ENCODE measurements around the gene C1orf105. TPM values are rescaled to one million over a fixed set of nuclear protein-coding genes. Genes with fewer than 3 reads are reported as not detected.

Gene C1orf105
- total RNA-seq, 2 donors from 2014 or later = not detected

GRCh38 chr1:172480431-172480830, 59.9 kb downstream of the C1orf105 start:
- DNase-seq (ENCODE audit: low spot score) (no peak), ATAC-seq (ENCODE audit: insufficient number of reproducible peaks, low FRiP score, low read depth) (no peak)
- TF ChIP-seq CTCF (IDR thresholded peaks at IDR 0.05) = no peak
- Histone ChIP-seq H3K27me3 (replicated peaks; ENCODE audit: insufficient read depth) (no peaks in the 10 kb centered on the region), H3K36me3 (no peaks in the 10 kb centered on the region), H3K27ac (no peak overlapping the region), H3K9me3 (no peaks in the 10 kb centered on the region), H3K4me3 (no peak overlapping the region), H3K4me1 (ENCODE audit: control insufficient read depth in 1 of 2, low read depth in 2 of 2) (no peaks in the 10 kb centered on the region)

- TF ChIP-seq CTCF (IDR thresholded peaks at IDR 0.05) = no peak
- ATAC-seq (ENCODE audit: insufficient number of reproducible peaks, low FRiP score, low read depth) (no peak), DNase-seq (ENCODE audit: low spot score) (no peak)
- no peak overlapping the region for H3K4me3 ChIP-seq
- H3K36me3 ChIP-seq = no peaks in the 10 kb centered on the region
- H3K9me3 ChIP-seq = no peaks in the 10 kb centered on the region
- H3K27ac ChIP-seq = no peak overlapping the region
- H3K4me1 ChIP-seq (ENCODE audit: control insufficient read depth in 1 of 2, low read depth in 2 of 2) = no peaks in the 10 kb centered on the region
- H3K27me3 ChIP-seq (replicated peaks; ENCODE audit: insufficient read depth) = no peaks in the 10 kb centered on the region
Observed at GRCh38 chr1:172482044-172482443, 61.6 kb downstream of the C1orf105 start.

GRCh38 chr1:172483448-172483847, 63.0 kb downstream of the C1orf105 start:
- no peaks in the 10 kb centered on the region for H3K4me1 ChIP-seq (ENCODE audit: control insufficient read depth in 1 of 2, low read depth in 2 of 2)
- no peak overlapping the region for H3K4me3 ChIP-seq
- no peak overlapping the region for H3K27ac ChIP-seq
- no peaks in the 10 kb centered on the region for H3K27me3 ChIP-seq (replicated peaks; ENCODE audit: insufficient read depth)
- DNase-seq (ENCODE audit: low spot score) = no peak
- no peaks in the 10 kb centered on the region for H3K36me3 ChIP-seq
- no peak for TF ChIP-seq CTCF (IDR thresholded peaks at IDR 0.05)
- ATAC-seq (ENCODE audit: insufficient number of reproducible peaks, low FRiP score, low read depth) = no peak
- no peaks in the 10 kb centered on the region for H3K9me3 ChIP-seq

- Histone ChIP-seq H3K36me3 (no peaks in the 10 kb centered on the region), H3K27me3 (replicated peaks; ENCODE audit: insufficient read depth) (no peaks in the 10 kb centered on the region), H3K4me3 (no peak overlapping the region), H3K27ac (no peak overlapping the region), H3K9me3 (no peaks in the 10 kb centered on the region), H3K4me1 (ENCODE audit: control insufficient read depth in 1 of 2, low read depth in 2 of 2) (no peaks in the 10 kb centered on the region)
- DNase-seq (ENCODE audit: low spot score) (no peak), ATAC-seq (ENCODE audit: insufficient number of reproducible peaks, low FRiP score, low read depth) (no peak)
- TF ChIP-seq CTCF (IDR thresholded peaks at IDR 0.05) = no peak
Observed at GRCh38 chr1:172484252-172484651, 63.8 kb downstream of the C1orf105 start.

GRCh38 chr1:172485626-172486025, 65.1 kb downstream of the C1orf105 start:
- TF ChIP-seq CTCF (IDR thresholded peaks at IDR 0.05) = no peak
- Histone ChIP-seq H3K4me3 (no peak overlapping the region), H3K9me3 (no peaks in the 10 kb centered on the region), H3K4me1 (ENCODE audit: control insufficient read depth in 1 of 2, low read depth in 2 of 2) (no peaks in the 10 kb centered on the region), H3K27me3 (replicated peaks; ENCODE audit: insufficient read depth) (no peaks in the 10 kb centered on the region), H3K36me3 (no peaks in the 10 kb centered on the region), H3K27ac (no peak overlapping the region)
- ATAC-seq (ENCODE audit: insufficient number of reproducible peaks, low FRiP score, low read depth) (no peak), DNase-seq (ENCODE audit: low spot score) (no peak)

All from thoracic aorta (tissue), 2 donors.